Activated gamma-delta T cell treated with anti-CD3 and anti-CD28 coated beads, Interleukin-2, amount 50 U/mL, for 16 hours (primary cell): ENCODE data around the gene SEMA4A.
"Not testable (repeated sequence)": the region's sequence is repeated elsewhere in the genome, so short reads cannot be mapped to it uniquely, and the experiment has no call there.

ENCODE experiments used
- DNase-seq: peaks from one replicate; pipeline ENCODE4 v3.0.0-alpha.2; 2020; ENCODE audit warnings: low read depth

Gene SEMA4A

DNA sequence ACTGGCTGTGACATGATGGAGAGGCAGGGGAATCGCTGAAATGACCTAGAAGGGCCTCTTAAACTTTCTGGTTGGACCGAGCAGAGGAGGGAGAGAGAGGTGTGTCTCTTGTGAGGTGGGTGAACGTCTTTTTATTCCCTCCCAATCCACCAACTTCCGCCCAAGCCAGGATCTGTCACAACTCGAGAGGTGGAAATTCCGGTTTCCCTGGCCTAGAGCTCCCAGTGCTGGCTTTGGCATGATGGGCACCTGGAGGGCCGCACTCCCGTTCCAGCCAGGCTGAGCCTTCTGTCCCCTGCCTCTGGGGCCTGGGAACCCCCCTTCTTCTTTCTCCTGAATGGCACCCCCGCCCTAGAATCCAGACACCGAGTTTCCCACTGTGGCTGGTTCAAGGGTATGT lies at the start of gene SEMA4A:
TSS of gene SEMA4A (plus strand) at position 224 of the 400 bp plus-strand sequence. CDS start 994 bp downstream, outside the sequence.
- DNase-seq, result no peak

DNA sequence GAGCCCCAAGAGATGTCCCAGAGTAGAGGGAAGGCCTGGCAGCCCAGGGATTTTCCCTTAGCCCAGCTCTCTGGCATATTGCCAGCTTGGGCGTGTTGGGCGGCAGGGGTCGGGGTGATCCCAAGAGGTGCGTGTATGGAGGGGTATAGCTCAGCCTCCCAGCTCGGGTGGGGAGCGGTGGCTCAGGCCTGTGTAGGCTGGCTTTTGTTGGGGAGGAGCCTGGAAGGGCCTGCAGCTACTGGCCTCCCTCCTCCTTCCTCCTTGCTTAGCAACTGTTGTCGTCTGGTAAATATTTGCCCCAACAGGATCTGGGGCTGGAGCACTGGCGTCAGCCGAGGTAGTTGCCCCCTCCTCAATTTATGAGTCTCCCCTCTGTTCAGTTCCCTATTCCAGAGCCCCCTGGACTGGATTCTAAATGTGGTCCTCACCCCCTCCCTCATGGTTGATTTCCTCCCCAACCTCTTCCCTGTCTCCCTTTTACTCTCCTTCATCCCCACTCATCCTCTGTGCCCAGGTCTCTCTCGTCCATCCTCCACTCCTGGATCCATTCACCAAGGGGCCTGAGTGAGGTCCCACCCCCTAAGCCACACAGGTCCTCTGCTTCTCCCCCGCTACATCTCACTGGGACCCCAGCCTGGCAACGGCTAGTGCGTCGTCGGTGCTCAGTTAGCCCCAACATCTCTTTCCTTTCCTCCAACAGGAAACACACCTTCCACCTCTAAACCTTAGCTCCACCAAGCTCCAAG lies 49.1 kb upstream of the SEMA4A start:
- no peak for DNase-seq

DNA sequence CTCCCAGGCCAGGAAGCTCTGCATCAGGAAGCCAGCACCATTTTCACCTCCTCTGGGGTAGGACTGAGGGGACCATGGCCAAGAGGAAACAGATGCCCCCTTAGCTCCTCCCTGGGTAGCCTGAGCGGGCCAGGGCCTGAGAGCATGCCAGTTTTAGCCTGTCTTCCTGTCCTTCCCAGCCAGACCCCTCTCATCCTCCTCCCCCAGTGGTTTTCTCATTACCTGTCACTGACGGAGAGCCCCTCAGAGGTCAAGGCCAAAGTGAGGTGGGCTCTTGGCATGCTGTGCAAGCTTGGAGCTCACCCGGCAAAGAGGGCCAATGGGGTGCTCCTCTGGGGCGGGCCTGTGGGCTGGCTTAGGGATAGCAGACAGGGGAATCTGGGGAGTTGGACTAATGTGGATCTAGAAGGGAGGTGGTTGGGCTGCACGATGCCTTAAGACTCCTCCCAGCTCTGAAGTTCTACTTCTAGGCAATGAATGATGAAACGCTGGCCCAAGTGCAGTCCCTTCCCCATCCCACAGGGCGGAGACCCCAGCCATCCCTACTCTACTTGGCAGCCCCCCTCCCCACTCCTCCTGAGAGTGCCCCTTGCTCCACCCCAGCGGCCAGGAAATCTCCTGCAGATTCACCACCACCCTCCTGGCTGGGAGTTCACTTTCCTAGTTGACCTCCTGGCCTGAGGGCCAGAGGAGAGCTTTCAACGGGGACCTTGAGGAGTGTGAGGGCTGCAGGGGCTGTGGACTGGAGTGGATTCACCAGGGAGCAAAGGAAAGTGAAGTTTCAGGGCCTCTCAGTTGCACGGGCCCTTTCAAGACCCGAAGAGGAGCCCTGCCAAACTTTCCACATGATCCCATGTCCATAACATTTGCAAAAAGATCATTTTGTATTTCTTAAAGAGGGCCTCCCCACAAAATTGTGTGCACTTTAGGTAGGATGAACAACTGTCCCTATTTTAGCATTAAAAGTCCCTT lies 48.2 kb upstream of the SEMA4A start:
- DNase-seq, result no peak

DNA sequence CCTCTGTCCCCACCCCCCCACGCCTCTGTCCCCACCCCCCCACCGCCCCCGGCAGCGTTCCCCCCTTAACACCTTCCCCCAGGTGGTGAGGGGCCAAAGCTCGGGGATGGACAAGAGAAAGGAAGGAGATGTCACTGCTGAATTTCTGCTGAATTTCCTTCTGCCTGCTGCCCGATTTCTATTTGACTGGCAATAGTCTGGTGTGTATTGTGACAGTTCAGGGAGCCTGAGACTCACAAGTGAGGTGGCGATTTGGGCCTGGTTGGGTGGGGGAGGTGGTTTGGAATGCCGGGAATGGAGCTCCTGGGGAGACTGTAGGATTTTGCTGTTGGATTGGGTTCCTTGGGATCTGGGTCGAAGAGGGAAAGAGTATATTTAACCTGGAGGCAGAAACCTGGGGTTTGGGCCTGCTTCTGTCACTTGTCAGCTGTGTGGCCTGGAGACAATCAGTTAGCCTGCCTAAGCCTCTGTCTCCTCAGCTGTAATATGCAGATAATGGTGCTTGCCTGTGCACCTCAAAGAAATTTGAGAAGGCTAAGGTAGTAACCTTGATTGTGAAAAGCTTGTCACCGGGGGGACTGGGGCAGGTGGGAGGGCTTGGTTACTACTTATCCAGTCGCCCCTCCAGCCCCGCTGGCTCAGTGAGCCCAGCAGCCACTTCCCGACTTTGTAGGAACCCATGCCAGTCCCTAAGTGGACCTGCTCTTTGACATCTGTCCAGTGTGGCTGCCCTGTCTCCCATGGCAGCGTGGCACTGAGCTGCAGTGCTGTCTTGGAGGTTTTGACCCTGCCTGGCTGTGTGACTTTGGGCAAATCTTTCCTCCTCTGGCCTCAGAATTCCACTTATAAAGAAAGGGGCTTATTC lies 46.5 kb upstream of the SEMA4A start:
- DNase-seq, result no peak

DNA sequence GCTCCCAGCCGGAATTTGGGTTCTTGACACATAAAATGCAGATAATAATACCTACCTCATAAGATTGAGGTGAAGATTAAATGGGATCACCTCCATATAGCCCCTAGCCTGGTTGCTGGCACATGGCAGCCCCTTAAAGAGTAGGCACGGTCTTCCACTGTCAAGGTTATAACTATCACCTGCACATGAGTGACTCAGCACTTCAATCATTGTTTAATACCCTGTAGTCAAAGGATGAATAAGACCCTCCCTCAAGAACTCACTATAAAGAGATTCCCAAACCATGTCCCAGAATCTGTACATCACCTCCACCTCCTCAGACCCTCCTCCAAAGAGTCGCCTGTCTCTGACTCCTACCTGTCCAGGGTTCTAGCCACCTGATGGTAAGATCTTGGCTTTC lies 45.3 kb upstream of the SEMA4A start:
- no peak for DNase-seq

DNA sequence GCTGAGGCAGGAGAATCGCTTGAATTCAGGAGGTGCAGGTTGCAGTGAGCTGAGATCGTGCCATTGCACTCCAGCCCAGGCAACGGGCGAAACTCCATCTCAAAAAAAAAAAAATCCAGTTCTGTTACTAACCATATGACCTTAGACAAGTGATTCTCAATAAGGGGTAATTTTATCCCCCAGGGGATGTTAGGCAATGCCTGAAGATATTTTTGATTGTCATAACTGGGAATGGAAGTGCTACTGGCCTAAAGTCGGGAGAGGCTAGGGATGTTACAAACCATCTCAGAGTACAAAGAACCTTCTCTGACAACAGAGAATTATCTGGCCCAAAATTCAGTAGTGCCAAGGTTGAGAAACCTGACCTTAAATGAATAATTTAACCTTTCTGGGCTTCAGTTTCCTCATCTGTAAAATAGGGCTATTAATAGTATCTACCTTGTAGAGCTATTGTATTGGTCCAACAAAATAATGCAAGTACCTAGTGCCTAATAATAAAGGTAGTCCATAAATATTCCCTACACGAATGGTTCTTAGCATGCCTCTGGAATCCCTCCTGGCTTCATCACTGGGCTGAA lies 44.6 kb upstream of the SEMA4A start:
- no peak for DNase-seq

DNA sequence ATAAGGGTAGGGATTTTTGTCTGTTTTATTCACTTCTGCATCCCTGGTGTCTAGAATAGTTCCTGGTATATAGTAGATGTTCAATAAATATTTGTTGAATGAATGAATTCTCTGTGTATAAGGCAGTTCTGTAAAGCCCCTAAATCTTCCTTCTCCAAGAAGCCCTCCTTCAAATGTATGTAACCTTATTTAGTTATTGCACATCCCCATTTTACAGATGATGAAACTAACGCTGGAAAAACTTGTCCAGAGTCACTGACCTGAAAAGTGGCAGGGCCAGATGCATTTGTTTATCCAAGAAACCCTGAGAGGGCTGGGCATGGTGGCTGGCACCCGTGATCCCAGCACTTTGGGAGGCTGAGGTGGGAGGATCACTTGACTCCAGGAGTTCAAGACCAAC lies 43.1 kb upstream of the SEMA4A start:
- DNase-seq, result no peak

DNA sequence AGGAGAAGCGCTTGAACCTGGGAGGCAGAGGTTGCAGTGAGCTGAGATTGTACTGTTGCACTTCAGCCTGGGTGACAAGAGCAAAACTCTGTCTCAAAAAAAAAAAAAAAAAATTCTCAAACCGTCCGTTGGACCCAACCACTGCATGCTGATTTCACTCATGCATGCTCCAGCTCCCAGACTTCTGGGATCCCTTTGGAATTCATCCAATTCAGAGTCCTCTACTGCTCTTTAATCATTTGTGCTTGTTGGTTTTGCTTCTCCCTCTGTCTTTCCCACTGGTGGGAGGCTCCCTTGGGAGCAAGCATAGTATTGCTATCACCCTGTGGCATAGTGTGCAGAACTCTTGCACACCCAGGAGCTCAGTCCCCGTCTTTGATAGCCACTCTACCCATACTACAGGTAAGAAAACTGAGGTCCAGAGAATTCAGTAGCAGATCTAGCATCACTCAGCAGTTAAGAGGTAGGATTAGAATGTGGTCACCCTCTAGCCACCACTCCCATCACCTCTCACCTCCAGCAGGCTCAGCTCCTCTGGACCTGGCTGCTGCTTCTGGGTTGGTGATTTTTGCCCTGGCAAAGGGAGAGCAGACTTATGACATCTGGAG lies 41.9 kb upstream of the SEMA4A start:
- DNase-seq, result no peak

DNA sequence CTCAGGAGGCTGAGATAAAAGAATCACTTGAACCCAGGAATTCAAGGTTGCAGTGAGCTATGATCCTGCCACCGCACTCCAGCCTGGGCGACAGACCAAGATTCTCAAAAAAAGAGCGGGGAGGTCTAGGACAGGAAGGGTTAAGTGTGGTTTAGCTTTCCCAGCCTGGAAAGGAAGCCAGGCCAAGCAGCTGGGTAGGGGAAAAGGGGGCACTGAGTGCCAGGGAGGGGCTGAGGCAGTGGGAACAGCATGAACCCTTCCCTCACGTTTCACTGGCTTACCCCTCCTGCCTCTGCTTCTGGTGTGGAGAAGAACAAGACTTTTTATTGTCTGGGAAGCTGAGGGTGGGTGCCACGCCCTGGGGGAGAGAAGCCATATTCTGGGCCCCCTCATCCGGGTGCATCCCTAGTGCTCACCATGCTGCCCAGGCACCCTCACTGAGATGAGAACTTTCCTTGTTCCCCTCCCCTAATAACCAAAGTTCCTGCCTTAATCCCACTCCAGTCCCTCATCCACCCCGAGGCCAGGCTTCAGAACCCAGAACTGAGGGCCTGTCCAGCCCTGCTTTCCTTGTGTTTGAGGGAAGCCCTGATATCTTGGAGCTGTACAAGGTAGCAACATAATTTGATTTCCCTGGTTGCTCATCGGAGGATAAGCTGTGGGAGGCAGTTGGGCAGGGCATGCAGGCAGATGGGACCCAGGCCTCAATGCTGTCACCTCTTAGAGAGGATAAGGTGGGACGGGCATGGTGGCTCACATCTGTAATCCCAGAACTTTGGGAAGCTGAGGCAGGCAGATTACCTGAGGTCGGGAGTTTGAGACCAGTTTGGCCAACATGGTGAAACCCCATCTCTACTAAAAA lies 40.9 kb upstream of the SEMA4A start:
- no peak for DNase-seq

DNA sequence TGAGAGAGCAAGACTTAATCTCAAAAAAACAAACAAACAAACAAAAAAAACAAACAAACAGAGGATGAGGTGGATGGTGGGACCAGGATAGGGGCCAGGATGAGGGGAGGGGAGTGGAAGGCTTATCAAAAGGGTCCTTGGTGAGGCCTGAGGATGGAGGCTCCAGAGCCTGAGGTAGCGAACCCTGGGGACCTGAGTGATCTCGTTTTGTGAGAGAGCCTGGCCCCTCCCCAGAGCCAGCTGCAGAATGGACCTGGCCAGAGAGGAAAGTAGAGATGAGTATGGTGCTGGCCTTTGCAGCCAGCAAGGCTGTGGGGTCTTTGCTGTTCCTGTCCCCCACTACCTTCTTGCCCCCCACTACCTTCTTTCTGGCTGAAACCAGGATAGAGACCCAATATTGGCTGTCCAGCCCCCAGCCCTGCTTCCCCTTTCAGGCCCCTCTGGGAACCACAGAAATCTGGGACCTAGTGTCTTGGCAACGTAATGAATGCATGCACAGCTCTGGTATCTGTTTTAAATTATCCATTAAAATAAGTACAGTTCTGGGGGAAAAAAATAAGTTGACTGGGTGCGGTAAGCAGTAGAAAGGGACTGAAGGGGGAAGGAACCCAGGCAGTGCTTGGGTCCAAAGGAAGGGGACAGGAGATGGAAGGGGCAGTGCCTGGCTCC lies 40.0 kb upstream of the SEMA4A start:
- DNase-seq, result no peak

DNA sequence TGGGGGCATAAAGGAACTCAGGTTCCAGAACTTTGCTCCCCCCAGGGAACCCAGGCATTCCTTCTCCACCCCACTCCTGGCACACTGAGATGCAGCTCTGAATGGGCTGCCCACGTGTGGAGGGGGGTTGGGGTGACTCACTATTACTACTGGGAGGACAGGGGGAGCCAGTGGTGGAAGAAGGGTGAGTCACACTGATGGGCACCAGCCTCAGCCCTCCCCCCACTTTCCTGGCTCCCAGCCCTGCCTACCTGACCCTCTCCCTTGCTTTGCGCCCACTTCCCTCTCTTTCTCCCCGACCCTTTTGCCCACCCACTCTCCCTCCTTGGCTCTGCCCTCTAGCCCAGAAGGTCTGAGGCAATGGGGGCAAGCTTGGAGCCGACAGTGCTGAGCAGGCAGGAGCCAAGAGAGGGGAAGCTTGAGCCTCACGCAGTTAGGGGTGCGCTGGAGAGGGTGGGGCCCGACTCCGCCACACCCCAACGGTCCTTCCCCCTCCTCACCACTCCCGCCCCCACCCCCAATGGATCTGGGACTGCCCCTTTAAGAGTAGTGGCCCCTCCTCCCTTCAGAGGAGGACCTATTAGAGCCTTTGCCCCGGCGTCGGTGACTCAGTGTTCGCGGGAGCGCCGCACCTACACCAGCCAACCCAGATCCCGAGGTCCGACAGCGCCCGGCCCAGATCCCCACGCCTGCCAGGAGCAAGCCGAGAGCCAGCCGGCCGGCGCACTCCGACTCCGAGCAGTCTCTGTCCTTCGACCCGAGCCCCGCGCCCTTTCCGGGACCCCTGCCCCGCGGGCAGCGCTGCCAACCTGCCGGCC lies 39.1 kb upstream of the SEMA4A start, which contains the start of gene LMNA:
TSS of gene LMNA (plus strand) at position 611 of the 818 bp plus-strand sequence. CDS start 208 bp downstream, outside the sequence.
- DNase-seq, result peak; percentile 72

DNA sequence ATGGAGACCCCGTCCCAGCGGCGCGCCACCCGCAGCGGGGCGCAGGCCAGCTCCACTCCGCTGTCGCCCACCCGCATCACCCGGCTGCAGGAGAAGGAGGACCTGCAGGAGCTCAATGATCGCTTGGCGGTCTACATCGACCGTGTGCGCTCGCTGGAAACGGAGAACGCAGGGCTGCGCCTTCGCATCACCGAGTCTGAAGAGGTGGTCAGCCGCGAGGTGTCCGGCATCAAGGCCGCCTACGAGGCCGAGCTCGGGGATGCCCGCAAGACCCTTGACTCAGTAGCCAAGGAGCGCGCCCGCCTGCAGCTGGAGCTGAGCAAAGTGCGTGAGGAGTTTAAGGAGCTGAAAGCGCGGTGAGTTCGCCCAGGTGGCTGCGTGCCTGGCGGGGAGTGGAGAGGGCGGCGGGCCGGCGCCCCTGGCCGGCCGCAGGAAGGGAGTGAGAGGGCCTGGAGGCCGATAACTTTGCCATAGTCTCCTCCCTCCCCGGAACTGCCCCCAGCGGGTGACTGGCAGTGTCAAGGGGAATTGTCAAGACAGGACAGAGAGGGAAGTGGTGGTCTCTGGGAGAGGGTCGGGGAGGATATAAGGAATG lies 38.4 kb upstream of the SEMA4A start:
- no peak for DNase-seq

DNA sequence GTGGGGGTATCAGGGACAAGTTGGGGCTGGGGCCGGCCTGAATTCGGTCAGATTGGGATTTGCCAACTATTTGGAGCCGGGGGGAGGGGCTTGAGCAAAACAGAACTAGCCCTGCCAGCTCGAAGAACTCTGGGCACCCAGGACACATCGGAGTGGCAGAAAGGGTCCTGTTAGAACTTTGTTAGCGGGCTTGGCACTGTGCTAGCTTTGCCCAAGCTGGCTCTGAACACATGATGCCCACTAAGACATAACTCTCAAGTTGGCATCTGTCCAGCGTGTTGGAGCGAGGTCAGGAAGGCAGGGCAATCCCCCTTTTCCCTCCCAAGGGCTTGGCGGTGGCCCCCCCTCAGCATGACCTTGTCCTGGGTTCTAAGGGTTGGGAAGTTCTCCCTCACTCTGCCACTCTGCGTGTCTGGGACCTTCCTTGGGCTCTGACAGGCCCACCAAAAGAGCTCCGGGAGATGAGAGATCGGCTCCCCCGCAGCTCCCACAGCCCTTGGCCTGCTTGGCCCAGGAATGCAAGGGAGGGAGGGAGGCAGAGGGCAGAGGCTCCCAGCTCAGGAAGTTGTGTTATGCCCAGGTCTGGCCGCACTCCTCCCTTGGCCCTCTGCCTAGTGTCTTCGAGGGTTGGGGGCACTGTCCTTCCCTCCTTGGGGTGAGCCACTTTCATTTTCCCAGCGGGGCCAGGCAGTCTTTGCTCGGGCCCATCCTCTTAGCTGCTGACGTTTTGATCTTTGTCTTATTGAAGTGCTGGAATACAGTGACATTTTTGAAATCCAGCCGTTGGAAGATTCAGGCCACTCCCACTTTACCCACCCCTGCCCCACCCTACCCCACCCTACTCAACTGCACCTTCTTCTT lies 37.6 kb upstream of the SEMA4A start:
- DNase-seq, result no peak

DNA sequence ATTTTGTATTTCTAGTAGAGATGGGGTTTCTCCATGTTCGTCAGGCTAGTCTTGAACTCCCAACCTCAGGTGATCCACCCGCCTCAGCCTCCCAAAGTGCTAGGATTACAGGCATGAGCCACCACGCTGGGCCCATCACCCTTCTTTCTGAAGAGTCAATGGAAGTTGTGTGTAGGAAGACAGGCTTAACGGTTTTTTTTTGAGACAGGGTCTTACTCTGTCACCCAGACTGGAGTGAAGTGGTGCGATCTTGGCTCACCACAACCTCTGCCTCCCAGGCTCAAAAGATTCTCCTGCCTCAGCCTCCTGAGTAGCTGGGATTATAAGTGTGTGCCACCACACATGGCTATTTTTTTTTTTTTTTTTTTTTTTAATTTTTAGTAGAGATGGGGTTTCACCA lies 36.7 kb upstream of the SEMA4A start:
- DNase-seq, result not testable (repeated sequence)

DNA sequence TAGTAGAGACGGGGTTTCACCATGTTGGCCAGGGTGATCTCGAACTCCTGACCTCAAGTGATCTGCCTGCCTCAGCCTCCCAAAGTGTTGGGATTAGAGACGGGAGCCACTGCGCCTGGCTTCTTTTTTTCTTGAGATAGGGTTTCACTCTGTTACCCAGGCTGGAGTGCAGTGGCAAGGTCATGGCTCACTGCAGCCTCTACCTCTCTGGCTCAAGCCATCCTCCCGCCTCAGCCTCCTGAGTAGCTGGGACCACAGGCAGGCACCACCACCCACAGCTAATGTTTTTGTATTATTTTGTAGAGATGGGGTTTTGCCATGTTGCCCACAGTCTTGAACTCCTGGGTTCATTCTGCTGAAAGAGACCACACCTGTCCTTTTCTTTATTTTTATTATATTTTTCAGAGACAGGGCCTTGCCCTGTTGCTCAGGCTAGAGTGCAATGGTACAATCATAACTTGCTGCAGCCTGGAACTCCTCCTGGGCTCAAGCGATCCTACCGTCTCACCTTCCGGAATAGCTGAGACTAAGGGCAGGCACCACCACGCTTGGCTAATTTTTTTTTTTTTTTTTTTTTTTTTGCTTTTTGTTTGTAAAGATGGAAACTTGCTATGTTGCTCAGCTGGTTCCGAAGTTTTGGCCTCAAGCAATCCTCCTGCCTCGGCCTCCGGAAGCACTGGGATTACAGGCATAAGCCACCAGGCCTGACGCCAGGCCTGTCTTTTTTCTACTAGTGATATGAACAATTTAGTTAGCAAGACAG lies 35.8 kb upstream of the SEMA4A start:
- DNase-seq, result no peak

DNA sequence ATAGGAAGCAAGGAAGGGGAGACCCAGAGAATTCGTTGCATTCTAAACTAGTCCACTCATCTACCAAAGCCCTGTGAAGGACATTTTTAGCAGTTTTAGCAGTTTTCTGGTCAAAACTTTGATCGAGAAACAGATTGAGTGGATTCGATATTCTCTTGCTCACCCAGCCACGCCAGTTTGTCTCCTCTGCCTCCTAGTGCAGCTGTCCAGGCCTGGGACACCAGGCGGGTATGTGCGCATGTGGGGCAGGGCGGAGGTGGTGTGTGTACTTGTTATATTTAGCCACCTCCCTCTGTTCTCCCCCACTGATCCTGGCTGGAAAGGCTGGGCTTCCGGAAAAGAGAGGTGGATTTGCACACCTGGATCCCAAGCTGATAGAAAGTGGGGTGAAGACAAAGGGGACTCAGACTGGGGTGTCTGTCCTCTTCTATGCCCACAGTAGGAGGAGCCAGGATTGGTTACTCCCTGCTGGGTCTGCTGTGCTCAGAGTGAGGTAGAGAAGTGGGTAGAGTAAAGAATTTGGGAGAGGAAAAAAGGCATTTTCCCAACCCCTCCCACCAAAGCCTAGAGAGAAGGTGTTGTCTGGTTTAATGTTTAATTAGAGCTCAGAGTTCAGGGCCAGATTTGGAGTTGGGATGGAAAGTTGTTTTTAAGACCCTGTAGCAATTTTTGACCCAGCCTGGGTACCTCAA lies 35.1 kb upstream of the SEMA4A start:
- DNase-seq, result no peak
